PFSK-1 (cell line): ENCODE results near the gene MYBBP1A.

Experiments used
- FOXP2 ChIP-seq: optimal IDR thresholded peaks from 2 replicates; pipeline ENCODE3; 2011; ENCODE audit warnings: borderline replicate concordance, control low read depth, inconsistent platforms; ENCODE audit not compliant: insufficient read depth; ENCODE audit errors: extremely low read length, extremely low read depth
- POLR2AphosphoS5 ChIP-seq: IDR thresholded peaks from 2 replicates; pipeline ENCODE4 v1.6.1; 2012; ENCODE audit warnings: low read depth, mild to moderate bottlenecking, control low read depth, low read length, moderate library complexity
- REST ChIP-seq, 2 experiments: IDR thresholded peaks; 2 replicates each; pipeline versions ENCODE4 v1.6.1 to v1.8.0; 2011 to 2012; ENCODE audit warnings: low read depth in 2 of 2, low read length in 2 of 2, control low read depth in 1 of 2, inconsistent platforms in 1 of 2, mild to moderate bottlenecking in 1 of 2, moderate library complexity in 1 of 2; ENCODE audit not compliant: insufficient read depth in 1 of 2
- SIN3A ChIP-seq: IDR thresholded peaks from 2 replicates; pipeline ENCODE4 v1.6.1; 2012; ENCODE audit warnings: mild to moderate bottlenecking, low read length, moderate library complexity, borderline replicate concordance; ENCODE audit not compliant: insufficient read depth
- TAF1 ChIP-seq: IDR thresholded peaks from 2 replicates; pipeline ENCODE4 v1.6.1; 2012; ENCODE audit warnings: low read length, control low read depth, borderline replicate concordance; ENCODE audit not compliant: insufficient read depth

MYBBP1A gene

GRCh38 chr17:4588898-4589625, 33.9 kb upstream of the MYBBP1A start:
- TF ChIP-seq POLR2AphosphoS5 (no peak), TAF1 (no peak)

- TF ChIP-seq SIN3A (no peak), FOXP2 (no peak), REST (IDR thresholded peaks at IDR 0.05; ENCODE audit: insufficient read depth in 1 of 2, low read depth in 2 of 2, low read length in 2 of 2) (no peak), POLR2AphosphoS5 (no peak), TAF1 (no peak)
These were observed 33.2 kb upstream of the MYBBP1A start for GRCh38 chr17:4588391-4588790.

GRCh38 chr17:4587803-4588202, 32.6 kb upstream of the MYBBP1A start:
- no peak for TF ChIP-seq SIN3A
- TF ChIP-seq TAF1: no peak
- no peak for TF ChIP-seq FOXP2
- no peak for TF ChIP-seq POLR2AphosphoS5

GRCh38 chr17:4587195-4587594, 32.0 kb upstream of the MYBBP1A start:
- TF ChIP-seq TAF1 (no peak), SIN3A (no peak), POLR2AphosphoS5 (no peak), FOXP2 (no peak), REST (IDR thresholded peaks at IDR 0.05; ENCODE audit: insufficient read depth in 1 of 2, low read depth in 2 of 2, low read length in 2 of 2) (no peak)

GRCh38 chr17:4586043-4586442, 30.9 kb upstream of the MYBBP1A start:
- TF ChIP-seq POLR2AphosphoS5: no peak
- TF ChIP-seq TAF1: no peak
- no peak for TF ChIP-seq SIN3A
- no peak for TF ChIP-seq REST (IDR thresholded peaks at IDR 0.05; ENCODE audit: insufficient read depth in 1 of 2, low read depth in 2 of 2, low read length in 2 of 2)
- no peak for TF ChIP-seq FOXP2

- no peak for TF ChIP-seq POLR2AphosphoS5
- no peak for TF ChIP-seq SIN3A
- TF ChIP-seq FOXP2: no peak
- TF ChIP-seq REST (IDR thresholded peaks at IDR 0.05; ENCODE audit: insufficient read depth in 1 of 2, low read depth in 2 of 2, low read length in 2 of 2): no peak
- no peak for TF ChIP-seq TAF1
These were observed 30.4 kb upstream of the MYBBP1A start for GRCh38 chr17:4585638-4585994.
